Measurements from ENCODE around the gene BORCS5. TPM values are rescaled to one million over a fixed set of nuclear protein-coding genes. Genes with fewer than 3 reads are reported as not detected.

Gene BORCS5
- total and polyA plus RNA-seq, 12 donors: 3.6 to 30.1 (median 10.6) TPM

- TF ChIP-seq POLR2A (IDR thresholded peaks at IDR 0.05) (no peak), CTCF (IDR thresholded peaks at IDR 0.05) (no peak)
- Histone ChIP-seq H3K27me3 (no peaks in the 10 kb centered on the region), H3K4me1 (replicated peaks in 1 of 2) (peaks cover 0 to 49% of the 10 kb centered on the region in 2 donors), H3K4me3 (no peak overlapping the region), H3K36me3 (replicated peaks in 1 of 2) (peaks cover 0 to 30% of the 10 kb centered on the region in 2 donors), H3K27ac (peak overlapping the region in 1 of 5 donors; percentile 39), H3K9me3 (replicated peaks in 1 of 3) (no peaks in the 10 kb centered on the region)
- intact Hi-C loops (cut with DNase I): no loop called here
- WGBS, 4 donors: 55 to 70% (median 69%) methylated on average over 4 of the region's 4 CpGs
- DNase-seq: no peak
Measured at GRCh38 chr12:12518919-12519318, 162.0 kb downstream of the BORCS5 start.

Other genes with a start within 250 kb of the BORCS5 start
- gene LRP6, start 90.0 kb upstream of the BORCS5 start, total RNA-seq: 10 to 100 TPM in 8 of 9 donors, 1 to 10 TPM in 1; 9.2 to 31.9 (median 19.2) TPM
- gene LRP6, start 90.0 kb upstream of the BORCS5 start, polyA plus RNA-seq: 10 to 100 TPM in 1 of 3 donors, 1 to 10 TPM in 2; 3.5 to 10.4 (median 5.2) TPM
- gene MANSC1, start 6.8 kb upstream of the BORCS5 start, total RNA-seq: 10 to 100 TPM in 8 of 9 donors, 1 to 10 TPM in 1; 6.3 to 25.3 (median 16.5) TPM
- gene MANSC1, start 6.8 kb upstream of the BORCS5 start, polyA plus RNA-seq: 10 to 100 TPM in 1 of 3 donors, 1 to 10 TPM in 2; 3.9 to 24.3 (median 8.1) TPM
- gene DUSP16, start 205.8 kb downstream of the BORCS5 start, total RNA-seq: 100 to 1,000 TPM in 6 of 9 donors, 10 to 100 TPM in 3; 36.4 to 374 (median 110) TPM
- 100 to 1,000 TPM in 1 of 3 donors, 10 to 100 TPM in 2; 24.5 to 108 (median 32.2) TPM for gene DUSP16, start 205.8 kb downstream of the BORCS5 start, polyA plus RNA-seq